Cardiac muscle cell (in vitro differentiated cells and primary cell): Measurements from ENCODE around the gene SYNRG. TPM values are rescaled to one million over a fixed set of nuclear protein-coding genes. Genes with fewer than 3 reads are reported as not detected.

Experiments
- DNase-seq, 2 donors: peaks; one replicate each; pipeline versions ENCODE4 v3.0.0 to v3.0.0-alpha.2; 2010 to 2017; ENCODE audit warnings: low read depth in 1 of 2, low spot score in 1 of 2
- H3K27ac ChIP-seq: fragments of 200-600 bp; sonication (generic); 2 replicates; pipeline ENCODE4 v1.5.1; 2016
- H3K27me3 ChIP-seq: fragments of 200-600 bp; sonication (generic); 2 replicates; pipeline ENCODE4 v1.6.0; 2016; ENCODE audit warnings: control low read depth
- H3K36me3 ChIP-seq: fragments of 200-600 bp; sonication (generic); 2 replicates; pipeline ENCODE4 v1.5.1; 2016; ENCODE audit warnings: control low read depth
- H3K4me1 ChIP-seq: fragments of 200-600 bp; sonication (generic); 2 replicates; pipeline ENCODE4 v1.8.1; 2017; ENCODE audit warnings: low read depth, mild to moderate bottlenecking, mixed run types
- H3K4me3 ChIP-seq: fragments of 200-600 bp; sonication (generic); 2 replicates; pipeline ENCODE4 v1.5.1; 2016; ENCODE audit warnings: mild to moderate bottlenecking
- H3K9me3 ChIP-seq: fragments of 200-600 bp; sonication (generic); 2 replicates; pipeline ENCODE4 v1.5.1; 2017; ENCODE audit warnings: low read depth, mild to moderate bottlenecking, control low read depth
- polyA plus RNA-seq: library from polyadenylated mRNA; unstranded; fragments of >200 nt; fragmentation: Nextera tagmentation; extraction: Ambion mirVana; gene quantifications from 2 replicates; pipeline ENCODE4 v1.2.1, GENCODE V29; 2016
- total RNA-seq: library from RNA; depleted of rRNA; stranded (reverse); fragments of >200 nt; gene quantifications from 2 replicates; pipeline ENCODE4 v1.2.3, GENCODE V29; 2016
- TF ChIP-seq, protein P1 (sequence below): IDR thresholded peaks from 2 replicates; pipeline ENCODE4 v1.5.1; 2012; ENCODE audit warnings: low read depth, mild to moderate bottlenecking, low read length

The SYNRG gene, protein sequence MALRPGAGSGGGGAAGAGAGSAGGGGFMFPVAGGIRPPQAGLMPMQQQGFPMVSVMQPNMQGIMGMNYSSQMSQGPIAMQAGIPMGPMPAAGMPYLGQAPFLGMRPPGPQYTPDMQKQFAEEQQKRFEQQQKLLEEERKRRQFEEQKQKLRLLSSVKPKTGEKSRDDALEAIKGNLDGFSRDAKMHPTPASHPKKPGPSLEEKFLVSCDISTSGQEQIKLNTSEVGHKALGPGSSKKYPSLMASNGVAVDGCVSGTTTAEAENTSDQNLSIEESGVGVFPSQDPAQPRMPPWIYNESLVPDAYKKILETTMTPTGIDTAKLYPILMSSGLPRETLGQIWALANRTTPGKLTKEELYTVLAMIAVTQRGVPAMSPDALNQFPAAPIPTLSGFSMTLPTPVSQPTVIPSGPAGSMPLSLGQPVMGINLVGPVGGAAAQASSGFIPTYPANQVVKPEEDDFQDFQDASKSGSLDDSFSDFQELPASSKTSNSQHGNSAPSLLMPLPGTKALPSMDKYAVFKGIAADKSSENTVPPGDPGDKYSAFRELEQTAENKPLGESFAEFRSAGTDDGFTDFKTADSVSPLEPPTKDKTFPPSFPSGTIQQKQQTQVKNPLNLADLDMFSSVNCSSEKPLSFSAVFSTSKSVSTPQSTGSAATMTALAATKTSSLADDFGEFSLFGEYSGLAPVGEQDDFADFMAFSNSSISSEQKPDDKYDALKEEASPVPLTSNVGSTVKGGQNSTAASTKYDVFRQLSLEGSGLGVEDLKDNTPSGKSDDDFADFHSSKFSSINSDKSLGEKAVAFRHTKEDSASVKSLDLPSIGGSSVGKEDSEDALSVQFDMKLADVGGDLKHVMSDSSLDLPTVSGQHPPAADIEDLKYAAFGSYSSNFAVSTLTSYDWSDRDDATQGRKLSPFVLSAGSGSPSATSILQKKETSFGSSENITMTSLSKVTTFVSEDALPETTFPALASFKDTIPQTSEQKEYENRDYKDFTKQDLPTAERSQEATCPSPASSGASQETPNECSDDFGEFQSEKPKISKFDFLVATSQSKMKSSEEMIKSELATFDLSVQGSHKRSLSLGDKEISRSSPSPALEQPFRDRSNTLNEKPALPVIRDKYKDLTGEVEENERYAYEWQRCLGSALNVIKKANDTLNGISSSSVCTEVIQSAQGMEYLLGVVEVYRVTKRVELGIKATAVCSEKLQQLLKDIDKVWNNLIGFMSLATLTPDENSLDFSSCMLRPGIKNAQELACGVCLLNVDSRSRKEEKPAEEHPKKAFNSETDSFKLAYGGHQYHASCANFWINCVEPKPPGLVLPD (N-terminal part only)
- total RNA-seq (9.5 and 13.7 TPM in 2 replicates), polyA plus RNA-seq (26.1 and 31.9 TPM in 2 replicates)

DNA sequence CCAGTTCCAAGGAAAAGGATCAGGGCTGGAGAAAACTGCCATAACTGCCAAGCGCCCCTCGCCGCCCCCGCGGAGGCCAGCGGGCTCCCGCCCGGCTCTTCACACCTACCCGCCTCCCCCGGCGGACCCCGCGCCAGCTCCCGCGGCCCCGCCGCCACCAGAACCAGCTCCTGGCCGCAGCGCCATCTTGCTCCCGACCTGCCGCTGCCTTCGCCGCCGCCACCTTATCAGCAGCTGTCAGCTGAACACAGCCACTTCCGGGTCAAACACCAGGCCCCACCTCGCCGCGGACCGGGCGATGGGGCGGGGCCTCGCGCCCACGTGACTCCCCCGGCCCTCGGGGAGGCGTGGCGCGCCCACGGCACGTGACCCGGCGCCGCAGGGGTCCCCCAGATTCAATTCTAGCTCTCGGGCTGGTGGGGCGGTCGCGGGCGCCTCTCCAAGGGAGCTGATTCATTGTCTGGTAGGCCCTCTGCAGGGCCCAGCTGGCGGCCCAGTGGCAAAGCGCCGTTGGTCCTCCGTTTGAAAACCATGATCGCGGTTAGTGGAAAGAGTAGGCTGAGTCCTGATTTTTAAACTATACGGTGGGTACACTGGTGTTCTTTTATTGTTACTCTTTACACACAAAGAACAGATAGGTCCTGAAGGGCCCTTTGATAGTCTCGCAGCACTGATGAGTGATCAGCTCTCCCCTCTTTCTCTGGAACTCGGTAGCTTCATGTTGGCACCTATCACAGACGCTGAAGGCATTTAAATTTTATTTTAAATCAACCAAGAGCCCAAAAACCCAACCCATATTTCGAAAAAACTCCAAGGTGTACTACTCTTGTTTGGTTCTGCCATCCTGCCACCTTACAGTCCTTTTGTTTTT lies at the start of gene SYNRG:
TSS of gene SYNRG (minus strand) at position 249 of the 871 bp plus-strand sequence. CDS start at position 186, 63 bp downstream.
- peak; percentile 97 to 98 for DNase-seq
- peaks cover 12% of the 10 kb centered on the region for H3K4me1 ChIP-seq
- TF ChIP-seq, protein P1, sequence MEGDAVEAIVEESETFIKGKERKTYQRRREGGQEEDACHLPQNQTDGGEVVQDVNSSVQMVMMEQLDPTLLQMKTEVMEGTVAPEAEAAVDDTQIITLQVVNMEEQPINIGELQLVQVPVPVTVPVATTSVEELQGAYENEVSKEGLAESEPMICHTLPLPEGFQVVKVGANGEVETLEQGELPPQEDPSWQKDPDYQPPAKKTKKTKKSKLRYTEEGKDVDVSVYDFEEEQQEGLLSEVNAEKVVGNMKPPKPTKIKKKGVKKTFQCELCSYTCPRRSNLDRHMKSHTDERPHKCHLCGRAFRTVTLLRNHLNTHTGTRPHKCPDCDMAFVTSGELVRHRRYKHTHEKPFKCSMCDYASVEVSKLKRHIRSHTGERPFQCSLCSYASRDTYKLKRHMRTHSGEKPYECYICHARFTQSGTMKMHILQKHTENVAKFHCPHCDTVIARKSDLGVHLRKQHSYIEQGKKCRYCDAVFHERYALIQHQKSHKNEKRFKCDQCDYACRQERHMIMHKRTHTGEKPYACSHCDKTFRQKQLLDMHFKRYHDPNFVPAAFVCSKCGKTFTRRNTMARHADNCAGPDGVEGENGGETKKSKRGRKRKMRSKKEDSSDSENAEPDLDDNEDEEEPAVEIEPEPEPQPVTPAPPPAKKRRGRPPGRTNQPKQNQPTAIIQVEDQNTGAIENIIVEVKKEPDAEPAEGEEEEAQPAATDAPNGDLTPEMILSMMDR, result peak; percentile 43
- peaks cover 20% of the 10 kb centered on the region for H3K36me3 ChIP-seq
- peak within 1 kb of the TSS; percentile 78 for H3K4me3 ChIP-seq
- peak within 1 kb of the TSS; percentile 92 for H3K27ac ChIP-seq
- no peaks in the 10 kb centered on the region for H3K9me3 ChIP-seq
- no peaks in the 10 kb centered on the region for H3K27me3 ChIP-seq

GRCh38 chr17:37657202-37657601 lies 48.0 kb upstream of the SYNRG start:
- Histone ChIP-seq H3K27me3 (peaks cover 6% of the 10 kb centered on the region), H3K36me3 (no peaks in the 10 kb centered on the region), H3K4me3 (no peak overlapping the region), H3K9me3 (no peaks in the 10 kb centered on the region), H3K27ac (no peak overlapping the region), H3K4me1 (peaks cover 9% of the 10 kb centered on the region)
- TF ChIP-seq, protein P1, result no peak
- no peak for DNase-seq

DNA sequence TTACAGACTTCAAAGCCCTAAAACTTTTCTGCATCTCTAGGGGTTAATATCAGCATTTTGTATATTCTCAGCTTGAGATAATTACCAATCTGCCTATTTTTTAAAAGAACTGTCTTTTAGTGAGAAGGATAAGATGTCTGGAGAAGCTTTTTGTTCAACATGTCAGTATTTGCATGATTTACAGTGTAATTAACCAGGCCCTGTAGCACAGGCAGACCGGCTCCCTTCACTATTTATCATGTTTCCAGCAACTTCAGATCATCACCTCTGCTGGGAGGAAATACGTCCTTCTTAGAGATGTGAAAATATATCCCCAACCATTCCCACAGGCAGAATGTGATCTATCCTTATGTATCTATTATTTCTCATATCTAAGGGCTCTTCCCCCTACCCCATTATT lies 42.6 kb upstream of the SYNRG start:
- Histone ChIP-seq H3K4me1 (no peaks in the 10 kb centered on the region), H3K9me3 (no peaks in the 10 kb centered on the region), H3K27ac (no peak overlapping the region), H3K27me3 (peaks cover 37% of the 10 kb centered on the region), H3K36me3 (no peaks in the 10 kb centered on the region), H3K4me3 (no peak overlapping the region)
- TF ChIP-seq, protein P1, result no peak
- no peak for DNase-seq

DNA sequence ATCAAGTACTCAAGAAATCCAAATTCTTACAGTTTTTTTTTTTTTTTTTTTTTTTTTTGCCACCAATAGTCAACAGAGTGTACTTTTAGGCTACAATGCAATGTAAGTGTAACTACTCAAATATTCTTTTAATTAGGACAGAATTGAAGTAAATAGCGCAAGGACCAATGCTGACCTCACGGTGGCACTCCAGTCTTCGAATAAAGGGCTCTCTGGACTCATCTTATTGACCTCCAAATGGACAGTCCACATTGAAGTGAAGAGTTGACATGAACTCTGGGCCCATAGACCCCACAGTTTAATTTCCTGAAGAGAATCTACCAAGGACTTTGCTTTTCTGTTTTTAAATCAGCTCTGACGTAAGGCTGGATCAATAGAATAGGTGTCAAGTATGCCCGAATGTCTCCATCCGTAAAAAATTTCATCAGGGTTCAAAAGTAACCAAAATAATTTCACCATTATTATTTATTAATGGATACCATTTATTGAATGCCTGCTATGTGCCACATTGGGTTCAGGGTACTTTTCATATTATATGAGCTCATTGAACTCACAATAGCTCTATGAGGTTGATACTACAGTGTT lies 41.3 kb upstream of the SYNRG start:
- TF ChIP-seq, protein P1, result peak; percentile 52
- Histone ChIP-seq H3K36me3 (no peaks in the 10 kb centered on the region), H3K27me3 (peaks cover 50% of the 10 kb centered on the region), H3K4me1 (no peaks in the 10 kb centered on the region), H3K9me3 (no peaks in the 10 kb centered on the region), H3K4me3 (no peak overlapping the region), H3K27ac (no peak overlapping the region)
- DNase-seq, result peak; percentile 59
